Stromal cell of bone marrow (primary cell): ENCODE measurements around the gene PIN1.

Experiments
- DNase-seq: peaks from one replicate; pipeline ENCODE4 v3.0.0-alpha.2; 2012; ENCODE audit warnings: low read depth

Gene PIN1

DNA sequence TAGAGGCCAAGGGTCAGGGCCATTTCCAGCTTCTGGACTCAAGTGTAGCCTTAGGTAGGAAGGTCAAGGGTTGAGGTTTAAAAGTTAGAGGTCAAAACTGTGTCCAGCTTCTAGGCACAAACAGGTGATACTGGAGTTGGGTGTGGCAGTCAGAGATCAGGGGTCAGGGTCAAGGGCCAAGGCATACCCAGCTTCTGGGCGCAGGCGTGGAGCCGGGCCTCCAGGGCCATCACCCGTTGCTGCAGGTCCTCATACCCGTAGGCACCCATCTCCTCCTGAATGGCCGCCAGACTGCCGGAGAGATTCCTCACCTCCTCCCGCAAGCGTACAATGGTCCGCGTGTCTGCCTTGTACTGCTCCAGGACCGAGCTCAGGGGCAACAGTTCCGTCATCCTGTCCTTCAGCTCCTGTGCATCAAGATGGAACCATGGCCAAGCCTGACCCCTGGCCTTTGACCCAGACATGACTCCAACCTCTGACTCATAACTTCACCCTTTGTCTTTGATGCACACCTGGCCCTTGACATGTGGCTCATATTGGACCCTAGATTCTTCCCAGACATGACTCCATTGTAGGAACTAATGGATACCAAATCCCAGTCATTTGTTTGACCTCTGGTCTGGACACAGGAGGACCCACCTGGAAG lies 22.1 kb downstream of the PIN1 start:
- no peak for DNase-seq

- no peak for DNase-seq
Observed at GRCh38 chr19:9857920-9858746, 23.0 kb downstream of the PIN1 start.

DNA sequence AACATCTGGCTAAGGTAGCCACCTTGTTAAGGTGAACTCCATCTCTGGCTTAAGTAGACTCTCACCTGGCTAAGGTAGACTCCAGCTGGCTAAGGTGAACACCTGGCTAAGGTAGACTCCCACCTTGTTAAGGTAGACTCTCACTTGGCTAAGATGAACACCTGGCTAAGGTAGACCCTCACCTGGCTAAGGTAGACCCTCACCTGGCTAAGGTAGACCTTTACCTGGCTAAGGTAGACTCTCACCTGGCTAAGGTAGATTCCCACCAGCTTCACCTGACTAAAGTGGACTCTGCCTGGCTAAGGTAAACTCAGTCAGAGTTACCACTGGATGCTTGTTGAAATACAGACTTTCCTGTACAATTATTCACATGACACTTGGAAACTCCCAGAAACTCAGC lies 23.6 kb downstream of the PIN1 start:
- DNase-seq: no peak

GRCh38 chr19:9860407-9860806 lies 25.3 kb downstream of the PIN1 start:
- DNase-seq: no peak

DNA sequence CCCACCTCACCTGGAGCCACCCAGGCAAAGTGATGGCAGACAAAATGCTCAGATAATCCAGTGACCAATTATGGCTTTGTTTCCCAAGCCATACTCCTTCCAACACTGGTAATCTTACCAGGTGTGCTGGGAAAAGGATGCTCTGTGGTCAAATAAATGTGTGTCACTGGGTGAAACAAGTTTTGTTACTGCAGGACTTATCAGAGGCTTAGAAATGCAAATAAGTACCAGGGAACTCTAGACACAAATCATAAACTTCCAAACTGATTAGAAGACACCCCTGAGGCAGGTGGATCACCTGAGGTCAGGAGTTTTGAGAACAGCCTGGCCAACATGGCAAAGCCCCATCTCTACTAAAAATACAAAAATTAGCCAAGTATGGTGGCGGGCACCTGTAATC lies 26.4 kb downstream of the PIN1 start:
- DNase-seq: no peak

DNA sequence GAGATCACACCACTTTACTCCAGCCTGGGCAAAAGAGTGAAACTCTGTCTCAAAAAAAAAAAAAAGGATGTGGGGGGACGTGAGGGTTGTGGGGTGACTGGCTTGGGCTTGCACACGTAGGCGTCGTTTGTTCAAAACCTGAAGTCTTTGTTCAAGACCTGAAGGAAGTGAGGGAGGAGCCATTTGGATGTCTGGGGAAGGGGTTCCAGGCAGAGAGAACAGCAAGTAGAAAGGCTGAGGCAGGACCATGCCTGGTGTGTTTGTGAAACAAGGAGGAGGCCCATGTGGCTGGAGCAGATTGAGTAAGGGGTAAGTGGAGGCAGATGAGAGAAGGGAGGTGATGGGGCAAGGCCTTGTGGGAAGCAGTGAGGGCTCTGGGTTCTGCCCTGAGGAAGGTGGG lies 27.8 kb downstream of the PIN1 start:
- no peak for DNase-seq

- DNase-seq: no peak
Observed at GRCh38 chr19:9863759-9864158, 28.6 kb downstream of the PIN1 start.

- DNase-seq: no peak
Observed at GRCh38 chr19:9865732-9866501, 30.8 kb downstream of the PIN1 start.

DNA sequence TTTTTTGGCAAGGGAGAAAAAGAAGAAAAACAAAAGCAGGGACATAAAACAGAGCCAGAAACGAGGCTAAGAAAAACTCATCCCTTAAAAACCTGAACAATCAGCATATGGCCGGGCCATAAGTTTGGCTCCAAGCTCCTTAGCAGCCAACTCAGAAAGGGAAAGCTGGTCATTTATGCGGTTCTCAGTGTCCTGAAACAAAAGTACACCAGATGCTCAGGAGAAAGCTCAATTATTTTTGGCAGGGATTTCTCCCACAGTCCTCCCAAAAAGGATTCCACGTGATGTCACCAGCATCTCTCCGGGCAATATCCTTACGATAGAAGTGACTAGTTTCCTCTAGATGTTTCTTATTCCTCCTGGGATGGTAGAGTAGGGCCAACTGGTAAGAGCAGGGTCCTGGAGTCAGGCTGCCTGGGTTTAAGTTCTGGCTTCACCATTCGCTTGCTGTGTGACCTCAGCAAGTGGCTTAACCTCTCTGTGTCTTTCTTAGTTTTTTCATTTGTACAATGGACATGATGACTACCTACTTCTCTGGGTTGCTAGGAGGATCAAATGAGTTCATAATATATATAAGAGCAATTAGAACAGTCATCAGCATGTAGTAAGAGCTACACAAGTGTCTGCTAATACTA lies 34.0 kb downstream of the PIN1 start:
- DNase-seq: no peak

DNA sequence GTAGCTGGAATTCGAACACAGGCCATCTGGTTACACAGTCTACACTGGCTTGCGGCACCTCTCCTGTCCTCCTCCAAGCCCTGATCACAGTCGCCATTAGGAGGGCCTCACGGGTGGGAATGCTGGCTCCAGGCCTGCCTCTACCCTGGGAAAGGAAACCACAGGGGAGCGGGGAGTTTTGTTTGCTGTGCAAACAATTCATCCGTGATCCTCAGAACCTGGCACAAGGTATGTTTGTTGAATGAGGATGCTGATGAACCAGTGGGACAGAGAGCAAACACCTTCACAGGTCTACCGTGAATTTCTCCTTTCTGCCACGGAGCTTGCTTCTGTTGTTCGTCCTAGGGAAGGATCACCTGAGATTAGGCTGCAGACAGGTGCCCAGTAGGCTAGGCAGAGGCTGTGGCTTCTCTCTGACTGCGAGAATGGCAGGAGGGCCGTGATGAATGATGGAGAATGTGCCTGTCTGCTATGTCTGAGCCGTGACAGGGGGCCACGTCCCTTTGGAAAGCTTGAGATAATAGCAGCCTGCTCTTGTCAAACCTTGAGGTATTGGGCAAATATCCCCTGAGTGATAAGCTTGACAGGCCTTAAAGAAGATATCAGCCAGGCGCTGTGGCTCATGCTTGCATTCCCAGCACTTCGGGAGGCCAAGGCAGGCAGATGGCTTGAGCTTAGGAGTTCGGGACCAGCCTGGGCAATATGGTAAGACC lies 36.7 kb downstream of the PIN1 start:
- no peak for DNase-seq

DNA sequence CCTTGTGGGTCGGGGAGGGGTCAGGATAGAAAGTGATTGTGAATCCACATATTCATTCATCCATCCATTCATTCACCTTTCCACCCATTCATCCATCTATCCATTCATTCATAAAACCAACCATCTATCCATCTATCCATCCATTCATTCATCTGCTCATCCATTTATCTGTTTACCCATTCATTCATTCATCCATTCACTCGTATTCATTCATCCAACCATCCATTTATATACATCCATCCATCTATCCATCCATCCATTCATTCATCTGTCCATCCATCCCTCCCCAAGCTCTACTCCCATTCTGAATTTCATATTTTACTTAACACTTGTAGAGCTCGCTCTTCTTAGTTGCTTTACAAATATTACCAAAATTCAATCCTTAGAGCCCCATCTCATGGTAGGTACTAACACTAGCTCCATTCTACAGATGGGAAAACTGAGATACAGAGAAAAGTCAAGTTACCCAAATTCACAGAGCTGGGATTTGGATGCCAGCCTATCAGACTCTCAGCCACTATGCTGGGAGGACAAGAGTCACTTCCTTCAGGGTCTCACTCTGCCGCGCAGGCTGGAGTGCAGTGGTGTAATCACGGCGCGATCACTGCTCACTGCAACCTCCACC lies 37.6 kb downstream of the PIN1 start:
- no peak for DNase-seq

DNA sequence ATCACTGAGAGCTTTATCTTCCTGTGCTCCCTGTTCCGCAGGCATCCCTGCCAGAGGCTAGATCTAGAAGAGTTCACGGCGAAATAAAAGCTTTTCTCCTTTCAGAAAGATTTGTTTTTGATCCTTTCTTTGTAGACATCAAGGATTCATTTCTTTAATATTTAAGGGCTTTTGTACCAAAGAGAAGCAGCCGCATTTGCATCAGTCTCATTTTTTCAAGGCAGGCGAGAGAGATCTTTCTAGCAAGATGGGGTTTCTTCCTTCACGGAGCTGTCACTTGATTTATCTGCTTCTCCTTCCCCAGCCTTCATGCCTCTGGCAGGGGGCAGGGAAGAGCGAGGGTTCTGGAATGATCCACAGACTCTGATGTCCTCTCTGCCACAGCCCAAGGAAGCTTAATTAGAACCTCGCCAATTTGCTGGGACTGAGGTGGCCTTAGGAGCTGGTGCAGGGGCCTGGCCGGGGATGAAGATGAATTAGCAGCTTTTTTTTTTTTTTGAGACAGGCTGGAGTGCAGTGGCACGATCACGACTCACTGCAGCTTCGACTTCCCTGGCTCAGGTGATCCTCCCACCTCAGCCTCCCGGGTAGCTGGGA lies 40.0 kb downstream of the PIN1 start:
- DNase-seq: no peak

DNA sequence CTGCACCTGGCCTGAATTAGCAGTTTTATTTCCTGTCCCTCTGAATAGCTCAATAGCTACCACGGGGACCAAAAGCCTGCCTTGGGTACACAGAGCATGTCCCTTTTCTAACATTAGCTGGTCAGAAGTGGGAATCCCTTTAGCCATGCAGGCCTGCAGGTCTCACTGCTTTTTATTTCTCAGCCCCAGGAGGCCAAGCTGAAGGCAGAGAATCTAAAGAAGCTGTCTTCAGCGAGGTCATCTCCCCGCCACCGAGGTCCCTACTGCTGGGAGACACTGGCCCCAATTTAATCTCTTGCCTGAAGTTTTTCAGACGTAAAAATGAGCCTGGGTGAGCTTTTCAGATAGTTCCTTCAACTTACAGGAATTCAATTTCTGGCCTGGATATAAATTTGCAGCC lies 40.7 kb downstream of the PIN1 start:
- no peak for DNase-seq

DNA sequence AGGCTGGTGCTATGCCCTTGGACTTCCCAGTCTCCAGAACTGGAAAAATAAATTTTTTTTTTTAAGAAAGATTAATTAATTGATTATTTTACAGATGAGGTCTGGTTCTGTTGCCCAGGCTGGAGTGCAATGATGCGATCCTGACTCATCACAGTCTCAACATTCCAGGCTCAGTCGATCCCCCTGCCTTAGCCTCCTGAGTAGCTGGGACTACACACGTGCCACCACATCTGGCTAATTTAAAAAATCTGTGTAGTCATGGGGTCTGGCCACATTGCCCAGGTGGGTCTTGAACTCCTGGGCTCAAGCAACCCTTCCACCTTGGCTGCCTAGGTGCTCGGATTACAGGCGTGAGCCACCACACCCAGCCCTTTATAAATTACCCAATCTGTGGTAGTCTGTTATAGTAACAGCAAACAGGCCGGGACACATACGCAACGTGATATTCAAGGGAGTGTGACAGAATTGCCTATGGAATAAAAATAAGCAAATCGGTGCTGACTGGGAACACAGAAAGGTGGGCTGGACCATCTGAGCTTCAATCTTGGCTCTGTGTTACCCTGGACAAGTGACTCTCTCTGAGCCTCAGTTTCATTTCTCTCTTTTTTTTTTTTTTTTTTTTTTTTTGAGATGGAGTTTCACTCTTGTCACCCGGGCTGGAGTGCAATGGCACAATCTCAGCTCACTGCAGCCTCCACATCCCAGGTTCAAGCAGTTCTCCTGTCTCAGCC lies 42.8 kb downstream of the PIN1 start:
- no peak for DNase-seq

DNA sequence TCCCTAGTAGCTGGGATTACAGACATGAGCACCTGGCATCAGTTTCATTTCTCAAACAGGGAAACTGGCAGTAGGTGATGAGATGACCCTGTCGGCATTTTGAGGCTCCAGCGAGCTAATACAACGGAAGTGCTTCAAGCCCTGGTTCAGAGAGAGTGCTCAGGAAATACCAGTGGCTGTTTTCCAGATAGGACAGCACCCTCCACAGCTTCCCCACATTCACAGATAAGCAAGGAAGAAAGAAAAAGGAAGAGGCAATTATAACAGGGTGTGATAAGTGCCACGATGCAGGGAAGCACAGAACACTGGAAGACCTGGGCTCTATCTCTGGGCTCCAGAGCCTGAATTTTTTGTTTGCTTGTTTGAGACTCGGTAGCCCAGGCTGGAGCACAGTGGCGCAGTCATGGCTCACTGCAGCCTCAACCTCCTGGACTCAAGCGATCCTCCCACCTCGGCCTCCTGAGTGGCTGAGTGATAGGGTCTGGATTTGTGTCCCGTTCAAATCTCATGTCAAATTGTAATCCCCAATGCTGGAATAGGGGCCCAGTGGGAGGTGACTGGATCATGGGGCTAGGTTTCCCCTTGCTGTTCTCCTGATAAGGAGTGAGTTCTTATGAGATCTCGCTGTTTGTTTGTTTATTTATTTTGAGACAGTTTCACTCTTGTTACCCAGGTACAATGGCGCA lies 43.5 kb downstream of the PIN1 start:
- DNase-seq: no peak

DNA sequence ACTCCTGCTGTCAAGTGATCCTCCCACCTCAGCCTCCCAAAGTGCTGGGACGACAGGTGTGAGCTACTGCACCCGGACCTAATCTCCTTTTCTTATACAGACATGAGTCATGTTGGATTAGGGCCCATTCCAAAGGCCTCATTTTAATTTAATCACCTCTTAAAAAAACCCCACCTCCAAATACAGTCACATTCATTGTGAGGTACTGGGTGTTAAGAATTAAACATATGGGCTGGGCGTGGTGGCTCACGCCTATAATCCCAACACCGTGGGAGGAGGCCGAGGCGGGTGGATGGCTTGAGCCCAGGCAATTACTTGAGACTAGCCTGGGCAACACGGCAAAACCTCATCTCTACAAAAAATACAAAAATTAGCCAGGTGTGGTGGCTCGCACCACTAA lies 46.6 kb downstream of the PIN1 start:
- DNase-seq: no peak

DNA sequence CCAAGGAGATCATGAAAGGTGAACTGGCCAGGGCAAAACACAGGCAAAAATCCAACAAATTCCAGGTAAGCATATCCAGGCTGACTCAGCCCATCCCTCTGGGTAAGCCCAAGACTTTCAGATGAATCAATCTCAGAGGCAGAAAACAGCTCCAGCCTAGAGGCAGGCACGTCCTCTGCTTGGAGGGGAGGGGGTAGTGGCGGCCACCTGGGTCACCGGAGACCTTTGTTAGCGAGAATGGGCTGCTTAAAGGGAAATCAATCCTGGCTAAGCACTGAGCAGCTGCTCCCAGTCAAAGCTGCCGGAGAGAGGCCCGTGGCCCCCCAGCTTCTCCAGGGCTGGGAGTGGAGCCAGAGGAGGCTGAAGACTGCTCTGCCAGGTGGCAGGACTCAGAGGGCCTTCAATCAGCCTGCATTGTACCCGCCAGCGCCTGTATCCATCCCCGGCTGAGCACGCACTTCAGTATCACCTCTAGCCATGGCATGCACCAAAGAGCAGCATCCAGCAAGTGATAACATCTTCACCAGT lies 48.2 kb downstream of the PIN1 start:
- no peak for DNase-seq

DNA sequence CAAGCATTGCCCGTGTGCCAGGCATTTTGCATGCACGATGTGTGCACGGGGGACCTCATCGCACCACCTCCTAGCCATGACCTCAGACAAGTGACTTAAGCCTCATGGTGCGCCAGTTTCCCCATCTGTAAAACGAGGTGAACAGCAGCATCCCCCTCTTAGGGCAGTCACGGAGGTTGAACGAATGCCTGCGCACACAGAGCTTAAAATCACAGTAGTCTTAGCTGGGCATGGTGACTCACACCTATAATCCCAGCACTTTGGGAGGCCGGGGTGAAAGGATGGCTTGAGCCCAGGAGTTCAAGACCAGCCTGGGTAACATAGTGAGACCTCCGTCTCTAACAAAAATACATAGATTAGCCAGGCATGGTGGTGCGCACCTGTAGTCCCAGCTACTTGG lies 48.6 kb downstream of the PIN1 start:
- DNase-seq: no peak

DNA sequence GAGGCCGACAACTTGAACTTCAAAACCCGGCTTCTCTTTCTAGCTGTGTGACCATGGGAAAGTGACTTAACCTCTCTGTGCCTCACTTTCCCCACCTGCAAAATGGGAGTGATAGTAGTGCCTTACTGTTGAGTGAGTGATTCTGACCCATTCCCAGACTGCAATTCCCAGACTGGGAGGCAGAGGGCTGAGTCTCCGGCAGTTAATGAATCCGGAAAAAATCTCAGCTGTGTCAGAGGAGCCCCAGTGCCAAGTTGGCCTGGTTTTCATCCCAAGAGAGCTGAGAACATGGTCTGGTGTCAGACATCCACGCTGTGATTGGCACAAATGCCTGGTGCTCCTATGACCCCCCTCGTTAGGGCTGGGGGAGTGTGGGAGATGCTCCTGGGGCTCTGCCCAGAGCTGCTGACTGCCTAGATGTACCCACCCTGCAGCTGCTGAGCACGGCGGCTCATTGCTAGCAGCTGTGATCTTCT lies 50.0 kb downstream of the PIN1 start:
- peak; percentile 77 for DNase-seq
